Neural crest cell (in vitro differentiated cells): ENCODE measurements around the gene HYKK. TPM values are rescaled to one million over a fixed set of nuclear protein-coding genes. Genes with fewer than 3 reads are reported as not detected.
"Not testable (repeated sequence)": the region's sequence is repeated elsewhere in the genome, so short reads cannot be mapped to it uniquely, and the experiment has no call there.

Source experiments
- DNase-seq: peaks from one replicate; pipeline ENCODE4 v3.0.0; 2021; ENCODE audit warnings: low read depth, mixed read lengths, low spot score
- H3K27ac Mint-ChIP-seq: one replicate; pipeline ENCODE4 v1.8.0; 2021; ENCODE audit warnings: mild to moderate bottlenecking, mixed read lengths; ENCODE audit not compliant: unreplicated experiment
- H3K27me3 Mint-ChIP-seq: 2 replicates; pipeline ENCODE4 v1.8.0; 2021; ENCODE audit warnings: low read depth, mild to moderate bottlenecking, mixed read lengths
- H3K36me3 Mint-ChIP-seq: 2 replicates; pipeline ENCODE4 v1.8.0; 2021; ENCODE audit warnings: low read depth, mild to moderate bottlenecking, mixed read lengths
- H3K4me1 Mint-ChIP-seq: 2 replicates; pipeline ENCODE4 v1.8.0; 2021; ENCODE audit warnings: mixed read lengths
- H3K4me3 Mint-ChIP-seq: one replicate; pipeline ENCODE4 v1.8.0; 2021; ENCODE audit warnings: mild to moderate bottlenecking, mixed read lengths
- H3K9me3 Mint-ChIP-seq: 2 replicates; pipeline ENCODE4 v1.8.0; 2021; ENCODE audit warnings: mixed read lengths
- total RNA-seq: library from RNA; stranded (reverse); gene quantifications from 2 replicates; pipeline ENCODE4 v1.2.1, GENCODE V29; 2021
- TF ChIP-seq, protein P1 (sequence below): fragments of 200-600 bp; sonication (generic); conservative IDR thresholded peaks from 2 replicates; pipeline ENCODE4 v1.5.0; 2021; ENCODE audit warnings: antibody characterized with exemption, mild to moderate bottlenecking

The HYKK gene
- total RNA-seq, 1 donor from 2014 or later: 0.86 TPM

DNA sequence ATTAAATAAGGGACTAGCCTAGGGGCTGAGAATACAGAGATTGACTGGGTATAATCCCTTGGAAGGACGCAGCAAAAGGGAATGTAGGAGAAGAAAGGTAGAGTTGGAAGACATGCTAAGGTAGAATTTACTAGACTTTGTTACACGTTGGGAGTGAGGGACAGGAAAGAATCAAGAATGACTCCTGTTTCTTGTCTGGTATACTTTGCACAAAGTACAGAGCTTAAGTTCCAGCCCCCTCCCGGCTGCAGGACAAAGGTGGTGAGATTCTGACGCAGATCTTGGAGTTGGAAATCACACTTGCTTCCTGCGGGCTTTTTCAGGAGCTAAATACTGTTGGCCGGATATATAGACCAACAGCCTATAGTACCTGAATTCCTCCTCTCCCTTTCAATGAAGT is 895 bp downstream of the HYKK start:
- H3K4me1 Mint-ChIP-seq: peaks cover 16% of the 10 kb centered on the region
- peaks cover 48% of the 10 kb centered on the region for H3K27me3 Mint-ChIP-seq
- DNase-seq: no peak
- H3K4me3 Mint-ChIP-seq: peak overlapping the region; percentile 87
- H3K9me3 Mint-ChIP-seq: no peaks in the 10 kb centered on the region
- TF ChIP-seq, protein P1, sequence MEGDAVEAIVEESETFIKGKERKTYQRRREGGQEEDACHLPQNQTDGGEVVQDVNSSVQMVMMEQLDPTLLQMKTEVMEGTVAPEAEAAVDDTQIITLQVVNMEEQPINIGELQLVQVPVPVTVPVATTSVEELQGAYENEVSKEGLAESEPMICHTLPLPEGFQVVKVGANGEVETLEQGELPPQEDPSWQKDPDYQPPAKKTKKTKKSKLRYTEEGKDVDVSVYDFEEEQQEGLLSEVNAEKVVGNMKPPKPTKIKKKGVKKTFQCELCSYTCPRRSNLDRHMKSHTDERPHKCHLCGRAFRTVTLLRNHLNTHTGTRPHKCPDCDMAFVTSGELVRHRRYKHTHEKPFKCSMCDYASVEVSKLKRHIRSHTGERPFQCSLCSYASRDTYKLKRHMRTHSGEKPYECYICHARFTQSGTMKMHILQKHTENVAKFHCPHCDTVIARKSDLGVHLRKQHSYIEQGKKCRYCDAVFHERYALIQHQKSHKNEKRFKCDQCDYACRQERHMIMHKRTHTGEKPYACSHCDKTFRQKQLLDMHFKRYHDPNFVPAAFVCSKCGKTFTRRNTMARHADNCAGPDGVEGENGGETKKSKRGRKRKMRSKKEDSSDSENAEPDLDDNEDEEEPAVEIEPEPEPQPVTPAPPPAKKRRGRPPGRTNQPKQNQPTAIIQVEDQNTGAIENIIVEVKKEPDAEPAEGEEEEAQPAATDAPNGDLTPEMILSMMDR: no peak
- no peak overlapping the region for H3K27ac Mint-ChIP-seq
- no peaks in the 10 kb centered on the region for H3K36me3 Mint-ChIP-seq

DNA sequence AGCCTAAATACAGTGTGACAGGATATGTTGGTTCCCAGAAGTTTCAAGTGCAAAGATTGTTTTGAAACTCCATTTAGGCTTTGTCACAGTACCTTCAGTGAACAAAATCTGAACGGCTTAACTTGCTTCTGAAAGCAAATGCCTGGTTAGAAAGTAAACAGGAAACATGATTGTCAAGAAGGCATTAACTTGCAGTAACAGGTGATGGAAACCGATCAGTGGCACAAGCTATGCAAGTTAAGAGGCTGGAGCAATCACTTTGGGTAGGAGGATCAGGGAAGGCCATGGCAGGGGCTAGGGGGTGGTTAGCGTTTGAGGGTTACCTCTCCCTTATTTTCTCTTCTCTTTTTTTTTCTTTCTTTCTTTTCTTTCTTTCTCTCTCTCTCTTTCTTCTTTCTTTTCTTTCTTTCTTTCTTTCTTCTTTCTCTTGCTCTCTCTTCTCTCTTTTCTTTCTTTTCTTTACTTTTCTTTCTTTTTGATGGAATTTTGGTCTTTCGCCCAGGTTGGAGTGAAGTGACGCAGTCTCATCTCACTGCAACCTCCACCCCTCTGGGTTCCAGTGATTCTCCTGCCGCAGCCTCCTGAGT is 2.4 kb downstream of the HYKK start:
- Mint-ChIP-seq H3K27me3 (peaks cover 48% of the 10 kb centered on the region), H3K36me3 (no peaks in the 10 kb centered on the region), H3K4me3 (no peak overlapping the region), H3K4me1 (peaks cover 16% of the 10 kb centered on the region), H3K9me3 (no peaks in the 10 kb centered on the region), H3K27ac (no peak overlapping the region)
- TF ChIP-seq, protein P1: no peak
- DNase-seq: no peak

DNA sequence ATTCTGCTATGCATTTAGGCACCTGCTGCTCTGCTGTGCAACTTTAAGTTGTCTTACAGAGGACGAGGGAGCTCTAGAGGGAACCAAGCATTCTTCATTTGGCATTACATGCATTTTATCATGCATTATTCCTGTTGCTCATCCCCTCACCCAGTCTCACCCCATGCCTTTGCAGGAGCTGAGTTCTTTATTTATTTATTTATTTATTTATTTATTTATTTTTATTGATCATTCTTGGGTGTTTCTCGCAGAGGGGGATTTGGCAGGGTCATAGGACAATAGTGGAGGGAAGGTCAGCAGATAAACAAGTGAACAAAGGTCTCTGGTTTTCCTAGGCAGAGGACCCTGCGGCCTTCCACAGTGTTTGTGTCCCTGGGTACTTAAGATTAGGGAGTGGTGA is 12.7 kb downstream of the HYKK start:
- H3K36me3 Mint-ChIP-seq, DNase-seq, H3K4me3 Mint-ChIP-seq: not testable (repeated sequence)

DNA sequence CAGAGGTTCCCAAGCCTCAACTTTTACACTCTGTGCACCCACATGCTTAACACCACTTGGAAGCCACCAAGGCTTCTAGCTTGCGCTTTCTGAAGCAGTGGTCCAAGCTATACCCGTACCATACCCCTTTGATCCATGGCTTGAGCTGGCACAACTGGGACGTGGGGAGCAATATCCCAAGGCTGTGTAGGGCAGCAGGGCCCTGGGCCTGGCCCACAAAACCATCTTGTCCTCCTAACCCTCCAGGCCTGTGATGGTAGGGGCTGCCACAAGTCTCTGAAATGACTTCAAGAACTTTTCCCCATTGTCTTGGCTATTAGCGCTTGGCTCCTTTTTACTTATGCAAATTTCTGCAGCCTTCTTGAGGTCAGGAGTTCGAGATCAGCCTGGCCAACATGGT is 16.9 kb downstream of the HYKK start:
- Mint-ChIP-seq H3K27ac (no peak overlapping the region), H3K27me3 (no peaks in the 10 kb centered on the region), H3K36me3 (peaks cover 3% of the 10 kb centered on the region), H3K4me3 (no peak overlapping the region), H3K9me3 (no peaks in the 10 kb centered on the region), H3K4me1 (no peaks in the 10 kb centered on the region)
- no peak for DNase-seq
- TF ChIP-seq, protein P1: no peak

More for the DNA sequence above, 12.7 kb downstream of the HYKK start:
- H3K4me1 Mint-ChIP-seq, H3K27ac Mint-ChIP-seq, H3K9me3 Mint-ChIP-seq, H3K27me3 Mint-ChIP-seq: not testable (repeated sequence)

DNA sequence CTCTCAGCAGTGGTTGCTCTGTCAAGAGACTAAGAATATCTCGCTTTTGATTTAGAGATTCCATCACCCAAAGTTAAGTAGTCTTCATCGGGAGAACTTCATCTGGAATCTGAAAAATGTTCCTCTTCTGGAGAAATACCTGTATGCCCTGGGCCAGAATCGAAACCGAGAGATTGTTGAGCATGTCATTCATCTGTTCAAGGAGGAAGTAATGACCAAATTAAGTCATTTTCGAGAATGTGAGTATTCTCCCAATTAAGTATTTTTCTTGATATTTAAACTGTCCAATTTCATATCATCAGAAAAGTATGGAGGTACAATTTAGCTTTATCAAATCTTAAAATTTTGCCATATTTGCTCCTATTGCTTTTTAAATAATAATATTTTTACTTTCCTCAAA is 19.9 kb downstream of the HYKK start:
- H3K27ac Mint-ChIP-seq: no peak overlapping the region
- TF ChIP-seq, protein P1: no peak
- H3K9me3 Mint-ChIP-seq: no peaks in the 10 kb centered on the region
- no peak for DNase-seq
- no peaks in the 10 kb centered on the region for H3K4me1 Mint-ChIP-seq
- peaks cover 3% of the 10 kb centered on the region for H3K36me3 Mint-ChIP-seq
- H3K27me3 Mint-ChIP-seq: no peaks in the 10 kb centered on the region
- H3K4me3 Mint-ChIP-seq: no peak overlapping the region

DNA sequence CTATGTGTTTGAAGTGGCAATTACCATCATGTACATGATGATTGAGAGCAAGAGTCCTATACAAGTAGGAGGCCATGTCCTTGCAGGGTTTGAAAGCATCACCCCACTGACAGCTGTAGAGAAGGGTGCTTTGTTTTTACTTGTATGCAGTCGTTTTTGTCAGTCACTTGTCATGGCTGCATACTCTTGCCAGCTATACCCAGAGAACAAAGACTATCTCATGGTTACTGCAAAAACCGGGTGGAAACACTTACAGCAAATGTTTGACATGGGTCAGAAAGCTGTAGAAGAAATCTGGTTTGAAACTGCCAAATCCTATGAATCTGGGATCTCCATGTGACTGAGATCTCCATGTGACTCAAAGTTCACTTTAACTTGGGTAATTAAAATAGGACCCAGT is 26.0 kb downstream of the HYKK start:
- peaks cover 9% of the 10 kb centered on the region for H3K4me1 Mint-ChIP-seq
- H3K27ac Mint-ChIP-seq: no peak overlapping the region
- TF ChIP-seq, protein P1: no peak
- H3K4me3 Mint-ChIP-seq: no peak overlapping the region
- DNase-seq: no peak
- no peaks in the 10 kb centered on the region for H3K36me3 Mint-ChIP-seq
- no peaks in the 10 kb centered on the region for H3K9me3 Mint-ChIP-seq
- no peaks in the 10 kb centered on the region for H3K27me3 Mint-ChIP-seq
